ENCODE data around the gene PKD1L1.

DNA sequence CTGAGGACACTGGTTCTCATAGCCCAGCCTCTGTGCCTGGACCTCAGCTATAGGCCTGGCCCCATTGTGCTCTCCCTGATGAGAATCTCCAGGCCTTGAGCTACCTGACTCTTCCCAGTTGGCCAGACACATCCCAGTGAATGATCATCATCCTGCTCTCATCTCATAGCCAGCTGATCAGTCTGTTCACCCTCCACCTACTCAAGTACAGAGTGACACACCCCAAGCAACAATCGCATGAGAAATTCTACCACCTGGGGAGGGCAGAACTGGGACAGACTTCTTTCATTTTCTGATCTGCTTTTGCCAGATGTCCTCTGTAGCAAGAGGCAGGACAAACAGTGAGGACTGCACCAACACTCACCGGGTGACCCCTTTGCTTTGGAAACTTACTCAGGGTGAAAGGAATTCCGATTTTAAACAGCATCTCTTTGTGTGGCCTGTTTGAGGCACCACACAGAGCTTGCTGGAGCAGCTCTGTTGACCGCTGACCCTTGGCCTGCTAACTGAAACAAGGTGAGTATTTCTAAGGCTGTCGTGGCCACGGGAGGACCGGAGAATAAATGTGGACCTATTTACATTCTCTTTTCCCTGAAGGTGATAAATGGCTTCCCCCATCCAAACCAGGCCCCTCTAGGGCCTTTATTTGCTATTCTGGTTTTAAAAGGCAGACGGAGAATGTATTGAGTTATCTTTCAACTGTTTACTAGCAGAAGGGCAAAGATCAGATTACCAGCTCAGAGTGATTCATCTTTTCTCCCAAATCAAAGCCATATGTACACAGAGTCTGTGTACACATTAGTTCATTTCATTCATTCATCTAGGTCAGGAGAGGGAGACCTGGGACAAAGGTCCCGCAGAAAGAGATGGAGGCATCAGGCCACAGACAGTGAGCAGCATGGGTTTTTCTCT lies 184.9 kb downstream of the PKD1L1 start:
- no peak for TF ChIP-seq CTCF (IDR thresholded peaks at IDR 0.05; ENCODE audit: low read depth, low read length)
- TF ChIP-seq MYC (IDR thresholded peaks at IDR 0.05; ENCODE audit: low read depth, low read length) = no peak
- no peak for TF ChIP-seq POLR2A (IDR thresholded peaks at IDR 0.05; ENCODE audit: extremely low read depth, insufficient read length)

Data from NB4 (cell line).